T-cell (primary cell): Measurements from ENCODE around the gene OLFML1. TPM values are rescaled to one million over a fixed set of nuclear protein-coding genes. Genes with fewer than 3 reads are reported as not detected.
A peak's percentile ranks its signal among the peaks of the same experiment; 100 is the strongest.

Experiments used
- ATAC-seq, 4 experiments: fragments of 200-7000 bp in 3 of 4; fragments of 150-1000 bp in 1 of 4; cut with Tn5 transposase; replicated peaks in 1 of 4; 1 replicate in 3 of 4; 2 replicates in 1 of 4; pipeline ENCODE4 v1.10.0; 2021; ENCODE audit warnings: moderate library complexity in 3 of 4, mild to moderate bottlenecking in 2 of 4, moderate number of reproducible peaks in 1 of 4
- CTCF ChIA-PET, 2 donors: fragments of 300-600 bp; sonication (Branson Sonifier 250); formaldehyde crosslinking; loops; one replicate each; lab custom pipeline; 2022; ENCODE audit warnings: antibody characterized with exemption in 2 of 2; lab: Charles Lee
- POLR2A ChIA-PET, 2 donors: fragments of 300-600 bp; sonication (Branson Sonifier 250); formaldehyde crosslinking; loops; one replicate each; lab custom pipeline; 2022; ENCODE audit warnings: antibody characterized with exemption in 2 of 2; lab: Charles Lee
- DNase-seq, 35 experiments: peaks; one replicate each; pipeline versions ENCODE4 v3.0.0 to v3.0.0-alpha.2; 2013 to 2023
- H3K27ac ChIP-seq: one replicate; pipeline ENCODE4 v1.5.1; 2013; ENCODE audit warnings: low read length
- H3K27me3 ChIP-seq, 2 experiments: replicated peaks in 1 of 2; 1 replicate in 1 of 2; 2 replicates in 1 of 2; pipeline versions ENCODE4 v1.6.1 to v1.7.0; 2013; ENCODE audit warnings: low read length in 1 of 2, mixed read lengths in 1 of 2; ENCODE audit not compliant: control insufficient read depth in 2 of 2, insufficient read depth in 2 of 2; ENCODE audit errors: extremely low read depth in 1 of 2
- H3K36me3 ChIP-seq, 2 donors: 1 replicate in 1 of 2; 2 replicates in 1 of 2; pipeline versions ENCODE4 v1.6.1 to v1.7.0; 2013; ENCODE audit warnings: low read length in 1 of 2; ENCODE audit not compliant: control insufficient read depth in 2 of 2, insufficient read depth in 1 of 2; ENCODE audit errors: extremely low read depth in 1 of 2
- H3K4me1 ChIP-seq, 2 experiments: 1 replicate in 1 of 2; 2 replicates in 1 of 2; pipeline versions ENCODE4 v1.6.1 to v1.7.0; 2013; ENCODE audit warnings: low read length in 2 of 2, mixed read lengths in 1 of 2; ENCODE audit not compliant: insufficient read depth in 2 of 2, control insufficient read depth in 1 of 2; ENCODE audit errors: extremely low read depth in 1 of 2
- H3K4me3 ChIP-seq, 2 donors: 1 replicate in 1 of 2; 2 replicates in 1 of 2; pipeline versions ENCODE4 v1.5.1 to v1.7.0; 2013; ENCODE audit warnings: mild to moderate bottlenecking in 2 of 2, low read length in 1 of 2, moderate library complexity in 1 of 2; ENCODE audit not compliant: control insufficient read depth in 1 of 2; ENCODE audit errors: extremely low read depth in 1 of 2
- H3K9me3 ChIP-seq: 2 replicates; pipeline ENCODE4 v1.7.0; 2013
- H3K27ac Mint-ChIP-seq, 2 donors: one replicate each; pipeline ENCODE4 v1.8.0; 2020 to 2021; ENCODE audit warnings: mild to moderate bottlenecking in 2 of 2, mixed read lengths in 2 of 2
- H3K27me3 Mint-ChIP-seq, 2 donors: one replicate each; pipeline ENCODE4 v1.8.0; 2021 to 2022; ENCODE audit warnings: mixed read lengths in 2 of 2
- H3K36me3 Mint-ChIP-seq: one replicate; pipeline ENCODE4 v1.8.0; 2021; ENCODE audit warnings: mixed read lengths
- H3K4me1 Mint-ChIP-seq, 3 donors: one replicate each; pipeline ENCODE4 v1.8.0; 2020 to 2022; ENCODE audit warnings: mixed read lengths in 3 of 3, mild to moderate bottlenecking in 1 of 3
- H3K4me3 Mint-ChIP-seq, 3 donors: one replicate each; pipeline ENCODE4 v1.8.0; 2020 to 2022; ENCODE audit warnings: mild to moderate bottlenecking in 3 of 3, mixed read lengths in 3 of 3, moderate library complexity in 3 of 3
- H3K9me3 Mint-ChIP-seq, 3 donors: one replicate each; pipeline ENCODE4 v1.8.0; 2020 to 2022; ENCODE audit warnings: mixed read lengths in 3 of 3
- WGBS: methylation state at CpG from one replicate; pipeline ENCODE4 v1.1.5; 2013; ENCODE audit warnings: missing lambda C conversion rate; ENCODE audit not compliant: insufficient coverage; 5-methylcytosine and 5-hydroxymethylcytosine counted together
- total RNA-seq, 35 experiments: library from RNA in 6 of 35; stranded (reverse) in 6 of 35; fragments of 120-200 nt in 1 of 35; gene quantifications; one replicate each; pipeline versions ENCODE4 v1.2.1 to v1.2.4 and lab custom pipeline; 2013 to 2026

OLFML1 gene
- total RNA-seq, 5 donors from 2014 or later (not counting 1 experiment from before 2014, with no cell fraction given): 0.16 TPM; not detected in 4

GRCh38 chr11:7490054-7490453 lies 4.7 kb downstream of the OLFML1 start:
- Mint-ChIP-seq H3K27me3 (peaks cover 3 to 5% of the 10 kb centered on the region in 2 donors), H3K9me3 (no peaks in the 10 kb centered on the region), H3K4me3 (no peak overlapping the region), H3K36me3 (no peaks in the 10 kb centered on the region), H3K4me1 (no peaks in the 10 kb centered on the region), H3K27ac (no peak overlapping the region)
- ATAC-seq (no peak), DNase-seq (no peak)
- Histone ChIP-seq H3K27me3 (peaks cover 0 to 6% of the 10 kb centered on the region in 2 experiments), H3K4me1 (no peaks in the 10 kb centered on the region), H3K36me3 (no peaks in the 10 kb centered on the region), H3K4me3 (no peak overlapping the region), H3K27ac (no peak overlapping the region), H3K9me3 (no peaks in the 10 kb centered on the region)
- WGBS: 78% methylated on average over 1 of the region's 4 CpGs
- POLR2A ChIA-PET: no interaction called here
- CTCF ChIA-PET: interaction anchor here in 1 of 2 donors (0.7 kb wide), 1 partner anchor 197 kb away, joined by 3 read pairs; no protein-coding TSS in a partner anchor

- WGBS: no CpG with 5 or more reads among the region's 1 CpG
- CTCF ChIA-PET: interaction anchor here in 1 of 2 donors (0.7 kb wide), 1 partner anchor 196 kb away, joined by 3 read pairs; no protein-coding TSS in a partner anchor
- H3K4me1 Mint-ChIP-seq: no peaks in the 10 kb centered on the region
Observed at GRCh38 chr11:7490535-7490934, 5.2 kb downstream of the OLFML1 start.

DNA sequence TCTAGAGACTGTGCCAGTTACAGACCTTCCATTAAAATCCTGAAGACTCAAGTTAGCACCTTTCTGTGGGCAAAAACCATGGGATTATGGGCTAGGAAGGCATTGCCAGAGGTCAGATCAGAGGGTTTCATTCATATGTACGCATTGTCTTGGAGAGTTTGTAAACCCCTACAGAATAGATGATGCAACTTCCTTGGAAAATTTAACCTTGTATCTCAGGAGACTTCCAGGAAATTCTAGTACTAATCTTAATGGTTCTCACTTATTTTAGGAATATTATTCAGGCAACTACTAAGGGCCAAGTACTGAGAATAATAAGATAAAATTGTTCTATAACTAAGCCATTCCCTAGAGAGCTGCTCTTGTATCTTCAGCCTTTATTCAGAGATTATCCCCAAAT lies 6.9 kb downstream of the OLFML1 start:
- ChIA-PET POLR2A (interaction anchor here in 1 of 2 donors (0.7 kb wide), 1 partner anchor 1260 kb away, joined by 3 read pairs; no protein-coding TSS in a partner anchor), CTCF (no interaction called here)
- Mint-ChIP-seq H3K27ac (no peak overlapping the region), H3K27me3 (peaks cover 3% of the 10 kb centered on the region in 2 donors), H3K4me3 (no peak overlapping the region), H3K36me3 (no peaks in the 10 kb centered on the region), H3K9me3 (no peaks in the 10 kb centered on the region), H3K4me1 (peaks cover 0 to 4% (median 0%) of the 10 kb centered on the region in 3 donors)
- H3K27me3 ChIP-seq: no peaks in the 10 kb centered on the region
- H3K4me1 ChIP-seq: no peaks in the 10 kb centered on the region
- no peak overlapping the region for H3K4me3 ChIP-seq
- H3K36me3 ChIP-seq: no peaks in the 10 kb centered on the region
- no peak for ATAC-seq
- no peak overlapping the region for H3K27ac ChIP-seq
- no CpG with 5 or more reads among the region's 1 CpG for WGBS
- H3K9me3 ChIP-seq: no peaks in the 10 kb centered on the region
- no peak for DNase-seq

More at GRCh38 chr11:7490535-7490934, 5.2 kb downstream of the OLFML1 start:
- no peak overlapping the region for H3K4me3 ChIP-seq
- POLR2A ChIA-PET: no interaction called here
- H3K9me3 Mint-ChIP-seq: no peaks in the 10 kb centered on the region
- H3K4me3 Mint-ChIP-seq: no peak overlapping the region
- no peak overlapping the region for H3K27ac Mint-ChIP-seq
- H3K27ac ChIP-seq: no peak overlapping the region
- H3K36me3 ChIP-seq: no peaks in the 10 kb centered on the region
- H3K27me3 Mint-ChIP-seq: peaks cover 3 to 5% of the 10 kb centered on the region in 2 donors
- H3K27me3 ChIP-seq: peaks cover 0 to 4% of the 10 kb centered on the region in 2 experiments
- H3K9me3 ChIP-seq: no peaks in the 10 kb centered on the region
- DNase-seq (no peak), ATAC-seq (no peak)
- no peaks in the 10 kb centered on the region for H3K36me3 Mint-ChIP-seq
- no peaks in the 10 kb centered on the region for H3K4me1 ChIP-seq

GRCh38 chr11:7493670-7494069 lies 8.4 kb downstream of the OLFML1 start:
- no peak for DNase-seq
- Histone ChIP-seq H3K4me1 (no peaks in the 10 kb centered on the region), H3K4me3 (no peak overlapping the region), H3K36me3 (no peaks in the 10 kb centered on the region), H3K9me3 (no peaks in the 10 kb centered on the region), H3K27ac (no peak overlapping the region), H3K27me3 (no peaks in the 10 kb centered on the region)
- 80% methylated on average over 1 of the region's 2 CpGs for WGBS
- Mint-ChIP-seq H3K27ac (no peak overlapping the region), H3K36me3 (no peaks in the 10 kb centered on the region), H3K4me3 (no peak overlapping the region), H3K4me1 (peaks cover 0 to 4% (median 0%) of the 10 kb centered on the region in 3 donors), H3K9me3 (no peaks in the 10 kb centered on the region), H3K27me3 (peaks cover 3% of the 10 kb centered on the region in 2 donors)
- ATAC-seq: no peak
- POLR2A ChIA-PET: no interaction called here
- CTCF ChIA-PET: no interaction called here

GRCh38 chr11:7494086-7494745 lies 8.9 kb downstream of the OLFML1 start:
- no peaks in the 10 kb centered on the region for H3K36me3 Mint-ChIP-seq
- H3K4me3 Mint-ChIP-seq: no peak overlapping the region
- no peak overlapping the region for H3K27ac Mint-ChIP-seq
- H3K27me3 ChIP-seq: no peaks in the 10 kb centered on the region
- ChIA-PET CTCF (no interaction called here), POLR2A (no interaction called here)
- H3K4me1 ChIP-seq: no peaks in the 10 kb centered on the region
- ATAC-seq (no peak), DNase-seq (no peak)
- no peaks in the 10 kb centered on the region for H3K36me3 ChIP-seq
- peaks cover 0 to 4% (median 0%) of the 10 kb centered on the region in 3 donors for H3K4me1 Mint-ChIP-seq
- 92% methylated on average over 2 of the region's 5 CpGs for WGBS
- no peaks in the 10 kb centered on the region for H3K9me3 ChIP-seq
- peaks cover 3% of the 10 kb centered on the region in 2 donors for H3K27me3 Mint-ChIP-seq
- no peak overlapping the region for H3K27ac ChIP-seq
- H3K9me3 Mint-ChIP-seq: no peaks in the 10 kb centered on the region
- H3K4me3 ChIP-seq: no peak overlapping the region

GRCh38 chr11:7495882-7496551 lies 10.7 kb downstream of the OLFML1 start:
- H3K27ac Mint-ChIP-seq: no peak overlapping the region
- ChIA-PET POLR2A (interaction anchor here in 1 of 2 donors (0.6 kb wide), 1 partner anchor 48 kb away, joined by 3 read pairs; no protein-coding TSS in a partner anchor), CTCF (interaction anchor here in 1 of 2 donors (0.5 kb wide), 1 partner anchor 53 kb away, joined by 3 read pairs; no protein-coding TSS in a partner anchor)
- H3K4me3 ChIP-seq: no peak overlapping the region
- peak in 1 of 35 experiments; percentile 16 for DNase-seq
- no peak overlapping the region for H3K27ac ChIP-seq
- no peak overlapping the region for H3K4me3 Mint-ChIP-seq
- H3K36me3 Mint-ChIP-seq: no peaks in the 10 kb centered on the region
- H3K4me1 Mint-ChIP-seq: peaks cover 0 to 4% (median 0%) of the 10 kb centered on the region in 3 donors
- no peaks in the 10 kb centered on the region for H3K36me3 ChIP-seq
- no peak for ATAC-seq
- peaks cover 3% of the 10 kb centered on the region in 2 donors for H3K27me3 Mint-ChIP-seq
- H3K9me3 Mint-ChIP-seq: no peaks in the 10 kb centered on the region
- no peaks in the 10 kb centered on the region for H3K9me3 ChIP-seq
- no peaks in the 10 kb centered on the region for H3K4me1 ChIP-seq
- 62% methylated on average over 4 of the region's 4 CpGs for WGBS
- peaks cover 0 to 8% of the 10 kb centered on the region in 2 experiments for H3K27me3 ChIP-seq
